GM21825 (cell line): ENCODE results near the gene MAN1B1.
"Not testable (repeated sequence)": the region's sequence is repeated elsewhere in the genome, so short reads cannot be mapped to it uniquely, and the experiment has no call there.

Source experiments
- ATAC-seq: cut with Tn5 transposase; IDR thresholded peaks from one replicate; pipeline ENCODE4 v1.9.1; 2021; ENCODE audit warnings: mild to moderate bottlenecking, moderate library complexity; ENCODE audit not compliant: unreplicated experiment

The MAN1B1 gene

GRCh38 chr9:137110147-137110910 is 23.5 kb downstream of the MAN1B1 start:
- no peak for ATAC-seq

DNA sequence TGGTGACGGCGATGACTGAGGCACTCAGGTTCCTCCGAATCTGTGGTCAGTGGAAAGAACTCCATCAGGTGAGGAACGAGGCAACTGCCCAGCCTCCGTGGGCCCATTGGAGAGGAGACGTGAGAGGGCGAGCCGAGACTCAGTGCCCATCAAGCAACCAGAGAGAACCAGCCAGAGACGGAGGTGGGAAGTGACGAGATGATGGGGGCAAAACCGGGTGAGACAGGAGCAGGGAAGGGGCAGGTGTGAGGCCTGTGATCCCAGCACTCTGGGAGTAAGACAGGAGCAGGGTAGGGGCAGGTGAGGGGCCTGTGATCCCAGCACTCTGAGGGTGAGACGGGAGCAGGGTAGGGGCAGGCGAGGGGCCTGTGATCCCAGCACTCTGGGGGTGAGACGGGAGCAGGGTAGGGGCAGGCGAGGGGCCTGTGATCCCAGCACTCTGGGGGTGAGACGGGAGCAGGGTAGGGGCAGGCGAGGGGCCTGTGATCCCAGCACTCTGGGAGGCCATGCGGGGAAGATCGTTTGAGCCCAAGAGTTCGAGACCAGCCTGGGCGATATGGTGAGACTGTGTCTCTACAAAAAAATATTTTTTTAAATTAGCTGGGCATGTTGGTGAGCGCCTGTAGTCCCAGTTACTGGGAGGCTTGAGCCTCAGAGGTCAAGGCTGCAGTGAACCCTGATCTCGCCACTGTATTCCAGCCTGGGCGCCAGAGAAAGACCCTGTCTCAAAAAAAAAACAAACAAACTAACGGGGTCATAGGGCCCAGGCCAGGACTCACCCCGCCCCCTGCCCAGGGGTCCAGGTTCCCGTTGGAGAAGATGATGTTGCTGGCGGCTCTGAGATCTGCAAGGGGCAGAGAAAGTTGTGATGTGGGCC is 24.4 kb downstream of the MAN1B1 start:
- ATAC-seq, result no peak

DNA sequence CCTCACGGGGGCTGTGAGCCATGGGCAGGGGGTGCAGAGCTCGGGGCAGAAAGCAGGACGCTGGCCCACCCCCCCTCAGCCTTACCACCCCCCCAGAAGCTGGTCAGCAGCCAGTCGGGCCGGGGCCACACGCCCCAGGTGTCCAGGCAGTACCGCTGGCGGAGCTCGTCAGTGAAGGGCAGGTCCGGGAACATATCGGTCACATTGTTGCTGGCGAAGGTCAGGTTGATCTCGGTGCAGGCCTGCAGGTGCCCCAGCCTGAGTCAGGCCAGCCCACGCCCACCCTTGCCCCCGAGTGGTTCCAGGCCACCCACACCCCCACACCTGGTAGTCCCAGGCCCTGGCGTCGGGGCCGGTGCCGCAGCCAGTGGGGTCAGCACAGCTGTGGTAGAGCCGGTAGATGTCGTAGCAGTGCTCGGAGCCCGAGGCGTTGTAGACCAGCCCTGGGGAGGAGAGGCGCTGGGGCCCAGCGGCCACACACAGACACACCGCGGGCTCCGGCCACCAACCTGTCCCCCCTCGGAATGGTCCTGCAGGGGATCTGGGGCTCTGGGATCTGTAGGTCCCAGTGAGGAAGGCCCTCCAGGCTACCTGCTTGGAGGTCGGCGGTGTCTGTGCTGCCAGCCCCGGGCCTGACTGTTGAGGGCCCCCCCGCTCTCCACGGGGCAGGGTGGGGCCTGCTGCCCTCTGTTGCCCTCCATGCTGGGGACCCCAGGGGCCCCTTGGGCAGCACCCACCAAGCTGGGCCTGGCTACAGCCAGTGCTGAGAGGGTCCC is 25.2 kb downstream of the MAN1B1 start:
- ATAC-seq, result no peak

DNA sequence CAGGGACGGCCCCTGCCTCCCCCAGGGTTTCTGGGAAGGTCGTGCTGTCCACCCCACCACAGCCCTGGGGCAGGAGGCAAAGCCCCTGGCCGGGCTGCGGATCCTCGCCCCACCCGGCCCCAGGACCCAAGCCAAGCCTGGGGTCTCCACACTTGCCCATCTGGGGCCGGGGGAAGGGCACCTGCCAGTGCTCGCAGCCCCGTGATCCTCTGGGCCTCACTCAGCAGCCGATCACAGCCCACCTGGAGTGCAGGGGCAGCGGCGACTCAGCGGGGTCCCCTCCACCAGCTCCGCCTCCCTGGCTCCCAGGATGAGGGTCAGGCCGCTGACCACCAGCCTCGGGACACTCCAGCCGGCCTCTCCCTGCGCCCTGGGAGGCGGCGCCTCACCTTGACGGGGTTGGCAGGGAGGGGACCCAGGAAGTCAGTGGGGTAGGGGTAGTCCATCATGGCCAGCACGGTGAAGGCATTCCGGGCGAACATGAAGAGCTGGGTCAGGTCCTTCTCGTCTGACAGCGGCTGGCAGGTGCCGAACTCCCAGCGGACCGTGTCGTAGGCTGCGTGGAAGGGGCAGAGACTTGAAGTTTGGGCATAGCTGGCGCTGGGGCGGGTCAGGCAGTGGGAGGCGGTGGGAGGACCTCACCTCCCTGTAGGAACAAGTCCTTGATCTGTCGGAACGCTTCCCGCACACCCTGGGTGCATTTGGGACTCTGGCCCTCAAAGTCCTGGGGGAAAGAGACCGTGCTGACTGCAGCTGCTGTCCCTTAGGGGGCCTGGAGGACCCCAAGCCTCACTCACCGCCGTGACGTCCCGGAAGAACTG is 26.0 kb downstream of the MAN1B1 start:
- ATAC-seq, result no peak

DNA sequence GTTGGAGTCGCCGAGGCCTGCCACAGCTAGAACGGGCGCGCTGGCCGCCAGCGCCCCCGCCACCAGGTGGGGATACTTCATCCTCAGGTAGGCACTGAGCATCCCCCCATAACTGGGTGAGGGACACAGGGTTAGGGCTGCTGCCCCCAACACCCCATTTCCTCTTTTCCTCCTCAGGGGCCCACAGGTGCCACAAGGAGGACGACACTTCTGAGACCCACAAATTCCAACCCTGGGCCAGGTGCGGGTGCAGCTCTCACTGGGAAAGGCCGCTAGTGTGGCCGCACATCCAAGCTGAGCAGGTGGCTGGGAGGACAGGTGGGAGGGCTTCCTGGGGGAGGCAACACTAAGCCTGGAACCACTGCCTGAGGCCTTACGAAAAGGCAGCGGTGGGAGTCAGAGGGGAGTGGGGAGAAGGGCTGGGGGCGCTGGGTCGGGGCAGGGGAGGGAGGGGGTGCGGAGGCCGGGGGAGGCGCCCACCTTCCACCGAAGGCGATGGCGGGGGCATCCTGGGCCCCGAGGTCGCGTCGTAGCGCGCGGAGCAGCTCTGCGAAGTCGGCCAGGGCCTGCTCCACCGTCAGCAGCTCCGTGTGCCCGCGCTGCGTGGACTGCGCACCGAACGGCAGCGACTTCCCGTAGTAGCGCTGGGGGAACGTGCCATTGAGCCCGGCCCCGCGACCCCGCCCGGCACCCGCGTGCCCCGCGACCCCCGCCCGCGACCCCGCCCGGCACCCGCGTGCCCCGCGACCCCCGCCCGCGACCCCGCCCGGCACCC is 26.8 kb downstream of the MAN1B1 start:
- ATAC-seq, result no peak

DNA sequence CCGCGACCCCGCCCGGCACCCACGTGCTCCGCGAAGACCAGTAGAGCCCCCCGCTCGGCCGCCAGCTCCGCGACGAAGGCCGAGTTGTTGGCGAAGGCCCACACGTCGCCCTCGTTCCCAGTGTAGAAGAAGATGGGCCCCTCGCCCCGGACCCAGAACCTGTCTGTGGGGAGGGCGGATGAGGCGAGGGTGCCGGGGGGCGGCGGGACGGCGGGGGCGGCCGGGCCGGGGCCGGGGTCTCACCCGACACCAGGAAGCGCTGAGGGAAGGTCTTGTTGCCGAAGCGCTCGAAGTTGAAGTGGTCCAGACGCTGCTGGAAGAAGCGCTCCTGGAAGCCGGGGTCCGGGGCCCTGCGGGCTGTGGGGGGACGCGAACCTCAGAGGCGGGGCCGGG is 27.4 kb downstream of the MAN1B1 start:
- no peak for ATAC-seq

GRCh38 chr9:137114613-137115393 is 28.0 kb downstream of the MAN1B1 start, which contains the start of gene DPP7:
DPP7 (minus strand) TSS chr9:137114733; CDS start chr9:137114713, 20 bp downstream.
- peak; percentile 66 for ATAC-seq

GRCh38 chr9:137115394-137116026 is 28.7 kb downstream of the MAN1B1 start:
- no peak for ATAC-seq

DNA sequence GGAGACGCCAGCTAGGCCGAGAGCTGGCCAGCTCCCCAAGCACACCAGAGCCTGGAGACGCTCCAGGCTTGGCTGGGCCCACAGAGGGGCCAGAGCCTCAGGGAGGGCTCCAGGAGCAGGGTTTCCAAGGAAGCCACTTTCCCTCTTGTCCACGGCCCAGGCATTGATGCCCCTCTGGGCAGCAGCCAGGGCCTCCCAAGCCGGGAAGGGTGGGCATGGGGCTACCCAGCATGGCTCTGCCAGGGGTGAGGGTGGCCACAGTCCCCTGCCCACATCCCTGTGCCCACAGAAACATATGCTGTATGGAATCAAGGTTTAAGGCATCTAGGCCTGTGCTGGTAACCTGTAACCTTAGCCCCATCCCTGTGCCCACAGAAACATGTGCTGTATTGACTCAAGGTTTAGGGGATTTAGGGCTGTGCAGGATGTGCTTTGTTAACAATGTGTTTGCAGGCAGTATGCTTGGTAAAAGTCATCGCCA is 29.3 kb downstream of the MAN1B1 start:
- ATAC-seq, result no peak

- no peak for ATAC-seq
Observed at GRCh38 chr9:137116728-137117127, 29.9 kb downstream of the MAN1B1 start.

- ATAC-seq, result no peak
Observed at GRCh38 chr9:137117269-137117731, 30.5 kb downstream of the MAN1B1 start.

GRCh38 chr9:137118092-137118603 is 31.4 kb downstream of the MAN1B1 start:
- not testable (repeated sequence) for ATAC-seq

DNA sequence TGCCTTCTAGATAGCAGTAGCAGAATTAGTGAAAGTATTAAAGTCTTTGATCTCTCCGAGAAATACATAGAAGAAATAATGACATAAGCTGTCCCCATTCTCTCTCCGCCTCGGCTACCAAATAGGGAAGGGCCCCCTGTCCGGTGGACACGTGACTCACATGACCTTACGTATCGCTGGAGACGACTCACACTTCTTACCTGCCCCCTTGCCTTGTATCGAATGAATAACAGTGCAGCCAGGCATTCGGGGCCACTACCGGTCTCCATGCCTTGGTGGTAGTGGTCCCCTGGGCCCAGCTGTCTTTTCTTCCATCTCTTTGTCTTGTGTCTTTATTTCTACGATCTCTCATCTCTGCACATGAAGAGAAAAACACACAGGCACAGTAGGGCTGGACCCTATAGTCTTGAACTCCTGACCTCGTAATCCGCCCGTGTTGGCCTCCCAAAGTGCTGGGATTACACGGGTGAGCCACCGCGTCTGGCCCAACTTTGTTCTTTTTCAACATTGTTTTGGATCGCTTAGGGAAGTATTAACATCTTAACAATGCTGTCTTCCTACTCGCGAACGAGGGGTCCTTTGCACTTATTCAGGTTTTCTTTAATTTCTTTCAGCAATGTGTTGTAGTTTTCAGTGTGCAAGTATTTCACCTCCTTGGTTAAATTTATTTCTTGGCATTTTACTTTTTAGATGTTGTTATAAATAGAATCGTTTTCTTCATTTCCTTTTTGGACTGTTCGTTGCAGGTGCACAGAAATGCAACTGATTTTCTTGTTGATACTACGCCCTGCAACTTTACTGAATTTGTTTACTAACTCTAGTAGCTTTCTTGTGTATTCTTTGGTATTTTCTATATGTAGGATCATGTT is 35.4 kb downstream of the MAN1B1 start:
- ATAC-seq, result not testable (repeated sequence)

DNA sequence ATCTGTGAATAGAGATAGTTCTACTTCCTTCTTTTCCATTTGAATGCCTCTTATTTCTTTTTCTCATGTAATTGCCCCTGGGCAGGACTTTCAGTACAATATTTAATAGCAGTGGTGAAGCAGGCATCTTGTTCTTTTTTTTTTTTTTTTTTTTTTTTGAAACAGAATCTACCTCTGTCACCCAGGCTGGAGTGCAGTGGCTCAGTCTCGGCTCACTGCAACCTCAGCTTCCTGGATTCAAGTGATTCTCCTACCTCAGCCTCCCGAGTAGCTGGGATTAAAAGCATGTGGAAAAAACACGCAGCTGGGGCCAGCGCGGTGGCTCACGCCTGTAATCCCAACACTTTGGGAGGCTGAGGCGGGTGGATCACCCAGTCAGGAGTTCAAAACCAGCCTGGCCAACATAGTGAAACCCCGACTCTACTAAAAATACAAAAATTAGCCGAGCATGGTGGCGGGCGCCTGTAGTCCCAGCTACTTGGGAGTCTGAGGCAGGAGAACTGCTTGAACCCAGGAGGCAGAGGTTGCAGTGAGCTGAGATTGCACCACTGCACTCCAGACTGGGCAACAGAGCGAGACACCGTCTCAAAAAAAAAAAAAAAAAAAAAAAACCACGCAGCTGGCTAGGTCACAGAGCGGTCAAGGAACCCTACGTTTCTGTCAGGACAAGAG is 36.1 kb downstream of the MAN1B1 start:
- not testable (repeated sequence) for ATAC-seq

DNA sequence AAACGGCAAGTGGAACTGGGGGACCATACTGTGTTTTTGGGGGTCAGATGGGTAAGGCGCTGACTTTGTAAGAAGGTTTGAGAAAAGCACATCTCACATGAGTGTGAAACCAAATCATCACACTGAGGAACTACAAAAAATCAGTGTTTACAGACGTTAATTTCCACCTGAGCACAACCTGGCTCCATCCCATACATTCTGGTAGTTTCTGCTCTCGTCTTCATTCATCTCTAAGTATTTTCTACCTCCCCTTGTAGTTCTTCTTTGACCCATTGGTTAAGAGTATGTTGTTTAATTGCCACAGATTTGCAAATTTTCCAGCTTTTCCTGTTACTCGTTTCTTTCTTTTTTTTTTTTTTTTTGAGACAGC is 36.7 kb downstream of the MAN1B1 start:
- ATAC-seq, result no peak

DNA sequence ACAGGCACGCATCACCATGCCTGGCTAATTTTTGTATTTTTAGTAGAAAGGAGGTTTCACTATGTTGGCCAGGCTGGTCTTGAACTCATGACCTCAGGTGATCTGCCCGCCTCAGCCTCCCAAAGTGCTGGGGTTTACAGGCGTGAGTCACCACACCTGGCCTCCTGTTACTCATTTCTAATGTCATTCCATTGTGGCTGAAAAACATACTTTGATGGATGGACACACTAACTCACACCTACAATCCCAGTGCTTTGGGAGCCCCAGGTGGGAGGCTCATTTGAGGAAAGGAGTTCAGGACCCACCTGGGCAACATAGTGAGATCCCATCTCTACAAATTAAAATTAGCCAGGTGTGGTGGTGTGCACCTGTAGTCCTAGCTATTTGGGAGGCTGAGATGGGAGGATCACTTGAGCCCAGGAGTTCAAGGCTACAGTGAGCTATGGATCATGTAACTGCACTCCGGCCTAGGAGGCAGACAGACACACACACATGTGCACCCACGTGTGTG is 37.2 kb downstream of the MAN1B1 start:
- not testable (repeated sequence) for ATAC-seq
